Mesenchymal stem cell (in vitro differentiated cells and primary cell): Measurements from ENCODE around the gene HSD17B14.
"Not testable (repeated sequence)": the region's sequence is repeated elsewhere in the genome, so short reads cannot be mapped to it uniquely, and the experiment has no call there.

Source experiments
- DNase-seq: peaks from one replicate; pipeline ENCODE4 v3.0.0-alpha.2; 2013
- H2AFZ ChIP-seq: one replicate; pipeline ENCODE4 v1.6.1; 2013; ENCODE audit warnings: low read depth, mild to moderate bottlenecking, control low read depth, inconsistent platforms, low read length, moderate library complexity
- H2AK5ac ChIP-seq: 2 replicates; pipeline ENCODE4 v1.6.1; 2013; ENCODE audit warnings: low read length, moderate library complexity, mild to moderate bottlenecking, inconsistent platforms; ENCODE audit not compliant: severe bottlenecking
- H2BK120ac ChIP-seq: one replicate; pipeline ENCODE4 v1.6.1; 2013; ENCODE audit warnings: low read depth, mild to moderate bottlenecking, inconsistent platforms, low read length, moderate library complexity
- H2BK12ac ChIP-seq, 2 experiments: one replicate each; pipeline ENCODE4 v1.6.1; 2013; ENCODE audit warnings: inconsistent platforms in 2 of 2, low read length in 2 of 2, mild to moderate bottlenecking in 2 of 2, moderate library complexity in 2 of 2, control low read depth in 1 of 2
- H2BK15ac ChIP-seq: one replicate; pipeline ENCODE4 v1.6.1; 2013; ENCODE audit warnings: mild to moderate bottlenecking, low read depth, inconsistent platforms; ENCODE audit not compliant: poor library complexity, severe bottlenecking
- H2BK5ac ChIP-seq: 2 replicates; pipeline ENCODE4 v1.6.1; 2013; ENCODE audit warnings: low read depth, mild to moderate bottlenecking, low read length, control low read depth, inconsistent platforms; ENCODE audit not compliant: poor library complexity, severe bottlenecking
- H3K14ac ChIP-seq, 2 experiments: one replicate each; pipeline ENCODE4 v1.6.1; 2013; ENCODE audit warnings: inconsistent platforms in 2 of 2, low read length in 2 of 2, control low read depth in 1 of 2, mild to moderate bottlenecking in 1 of 2, moderate library complexity in 1 of 2
- H3K18ac ChIP-seq, 2 experiments: one replicate each; pipeline ENCODE4 v1.6.1; 2013; ENCODE audit warnings: inconsistent platforms in 2 of 2, low read length in 2 of 2, control low read depth in 1 of 2, low read depth in 1 of 2, mild to moderate bottlenecking in 1 of 2
- H3K23ac ChIP-seq, 2 experiments: one replicate each; pipeline ENCODE4 v1.6.1; 2013; ENCODE audit warnings: inconsistent platforms in 2 of 2, low read length in 2 of 2, mild to moderate bottlenecking in 2 of 2, moderate library complexity in 2 of 2, control low read depth in 1 of 2
- H3K27ac ChIP-seq: 2 replicates; pipeline ENCODE4 v1.5.1; 2013; ENCODE audit warnings: mild to moderate bottlenecking, moderate library complexity, low read length, control low read depth, inconsistent platforms; ENCODE audit not compliant: poor library complexity, severe bottlenecking
- H3K27me3 ChIP-seq, 2 experiments: 2 replicates each; pipeline versions ENCODE4 v1.6.1 to v1.7.0; 2013; ENCODE audit warnings: low read length in 2 of 2, mild to moderate bottlenecking in 2 of 2, moderate library complexity in 2 of 2, control low read depth in 1 of 2, inconsistent platforms in 1 of 2; ENCODE audit not compliant: control insufficient read depth in 1 of 2, insufficient read depth in 1 of 2
- H3K36me3 ChIP-seq, 2 experiments: 2 replicates each; pipeline versions ENCODE4 v1.6.1 to v1.7.0; 2013; ENCODE audit warnings: low read length in 2 of 2, control low read depth in 1 of 2, inconsistent platforms in 1 of 2, low read depth in 1 of 2, mild to moderate bottlenecking in 1 of 2; ENCODE audit not compliant: insufficient read depth in 2 of 2, control insufficient read depth in 1 of 2
- H3K4ac ChIP-seq, 2 experiments: one replicate each; pipeline ENCODE4 v1.6.1; 2013; ENCODE audit warnings: inconsistent platforms in 2 of 2, low read length in 2 of 2, mild to moderate bottlenecking in 2 of 2, moderate library complexity in 2 of 2, control low read depth in 1 of 2, low read depth in 1 of 2
- H3K4me1 ChIP-seq: 2 replicates; pipeline ENCODE4 v1.6.1; 2013; ENCODE audit warnings: low read depth, low read length, control low read depth; ENCODE audit not compliant: control insufficient read depth, insufficient read depth
- H3K4me2 ChIP-seq: 2 replicates; pipeline ENCODE4 v1.6.1; 2013; ENCODE audit warnings: low read length, mild to moderate bottlenecking, inconsistent platforms; ENCODE audit not compliant: poor library complexity, severe bottlenecking
- H3K4me3 ChIP-seq, 2 experiments: 2 replicates each; pipeline versions ENCODE4 v1.5.1 to v1.7.0; 2013; ENCODE audit warnings: low read length in 2 of 2, mild to moderate bottlenecking in 2 of 2, control low read depth in 1 of 2, low read depth in 1 of 2; ENCODE audit not compliant: insufficient read depth in 1 of 2
- H3K79me1 ChIP-seq: replicated peaks from 2 replicates; pipeline ENCODE4 v1.6.1; 2013; ENCODE audit warnings: mild to moderate bottlenecking, control low read depth, low read length, inconsistent platforms; ENCODE audit not compliant: poor library complexity, severe bottlenecking
- H3K9ac ChIP-seq: 2 replicates; pipeline ENCODE4 v1.7.0; 2013; ENCODE audit warnings: mild to moderate bottlenecking, low read length, moderate library complexity
- H3K9me3 ChIP-seq: 2 replicates; pipeline ENCODE4 v1.7.0; 2013; ENCODE audit warnings: mild to moderate bottlenecking, low read length; ENCODE audit not compliant: control insufficient read depth
- H4K8ac ChIP-seq: one replicate; pipeline ENCODE4 v1.6.1; 2013; ENCODE audit warnings: inconsistent platforms, mild to moderate bottlenecking, low read length, moderate library complexity
- H4K91ac ChIP-seq: one replicate; pipeline ENCODE4 v1.6.1; 2013; ENCODE audit warnings: mild to moderate bottlenecking, low read length, inconsistent platforms
- WGBS: methylation state at CpG from one replicate; pipeline ENCODE4 v1.1.7; 2013; ENCODE audit warnings: mixed read lengths; 5-methylcytosine and 5-hydroxymethylcytosine counted together

HSD17B14 gene

DNA sequence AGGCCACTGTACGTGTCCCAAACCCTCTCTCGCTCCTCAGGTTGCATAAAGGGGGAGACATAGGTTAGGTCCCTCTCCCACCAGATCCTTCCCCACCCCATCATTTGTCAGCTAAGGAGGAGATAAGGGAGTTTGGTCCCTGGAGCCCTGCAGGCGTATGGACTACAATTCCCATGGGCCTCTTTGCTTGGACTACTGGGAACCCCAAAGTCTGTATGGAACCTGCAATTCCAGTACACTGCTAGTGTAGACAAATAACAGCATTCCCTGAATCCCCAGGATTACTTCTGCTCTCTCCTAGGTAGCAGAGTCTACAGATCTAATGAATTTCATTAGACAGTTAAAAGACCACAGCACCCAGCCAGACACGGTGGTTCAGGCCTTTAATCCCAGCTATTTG lies 16.0 kb upstream of the HSD17B14 start:
- H3K27me3 ChIP-seq, result no peaks in the 10 kb centered on the region
- 96% methylated on average over 2 of the region's 4 CpGs for WGBS
- H3K4ac ChIP-seq, result no peak overlapping the region
- no peak overlapping the region for H3K14ac ChIP-seq
- H2BK120ac ChIP-seq, result no peak overlapping the region
- H3K4me3 ChIP-seq, result no peak overlapping the region
- no peak overlapping the region for H4K91ac ChIP-seq
- no peak for DNase-seq
- H3K18ac ChIP-seq, result no peak overlapping the region
- no peak overlapping the region for H2BK5ac ChIP-seq
- H3K9ac ChIP-seq, result no peak overlapping the region
- no peak overlapping the region for H3K27ac ChIP-seq
- H4K8ac ChIP-seq, result no peak overlapping the region
- peaks cover 10 to 62% of the 10 kb centered on the region in 2 experiments for H3K36me3 ChIP-seq
- H2BK12ac ChIP-seq, result no peak overlapping the region
- no peak overlapping the region for H2AFZ ChIP-seq
- no peaks in the 10 kb centered on the region for H3K4me1 ChIP-seq
- H2BK15ac ChIP-seq, result no peak overlapping the region
- H3K9me3 ChIP-seq, result no peaks in the 10 kb centered on the region
- H2AK5ac ChIP-seq, result no peak overlapping the region
- H3K4me2 ChIP-seq, result no peak overlapping the region
- H3K79me1 ChIP-seq, result no peaks in the 10 kb centered on the region
- no peak overlapping the region for H3K23ac ChIP-seq

DNA sequence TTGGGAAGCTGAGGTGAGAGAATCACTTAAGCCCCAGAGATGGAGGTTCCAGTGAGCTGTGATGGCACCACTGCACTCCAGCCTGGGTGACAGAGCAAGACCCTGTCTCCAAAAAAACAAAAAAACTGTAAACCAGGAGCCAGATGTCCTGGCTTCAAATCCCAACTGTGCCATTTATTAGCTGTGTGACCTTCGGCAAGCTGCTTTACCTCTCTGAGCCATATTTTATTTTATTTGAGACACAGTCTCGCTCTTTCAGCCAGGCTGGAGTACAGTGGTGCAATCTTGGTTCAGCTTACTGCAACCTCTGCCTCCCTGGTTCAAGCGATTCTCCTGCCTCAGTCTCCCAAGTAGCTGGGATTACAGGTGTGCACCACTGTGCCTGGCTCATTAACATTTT lies 10.4 kb upstream of the HSD17B14 start:
- not testable (repeated sequence) for H4K8ac ChIP-seq, H3K9ac ChIP-seq, H2AK5ac ChIP-seq, H3K23ac ChIP-seq, H3K27ac ChIP-seq, H2AFZ ChIP-seq, DNase-seq, H3K4ac ChIP-seq, H3K9me3 ChIP-seq, H4K91ac ChIP-seq, H2BK15ac ChIP-seq, H3K4me1 ChIP-seq, H3K79me1 ChIP-seq, H3K4me3 ChIP-seq, H3K18ac ChIP-seq, H2BK5ac ChIP-seq, H3K4me2 ChIP-seq, H2BK12ac ChIP-seq, H3K27me3 ChIP-seq, H2BK120ac ChIP-seq, H3K14ac ChIP-seq
- 93% methylated on average over 3 of the region's 3 CpGs for WGBS
- H3K36me3 ChIP-seq, result peaks cover 10 to 65% of the 10 kb centered on the region in 2 experiments

GRCh38 chr19:48845384-48845783 lies 9.1 kb upstream of the HSD17B14 start:
- Histone ChIP-seq H3K14ac (no peak overlapping the region), H3K9me3 (no peaks in the 10 kb centered on the region), H3K9ac (no peak overlapping the region), H4K91ac (no peak overlapping the region), H2BK15ac (no peak overlapping the region), H3K36me3 (peaks cover 14 to 60% of the 10 kb centered on the region in 2 experiments), H3K79me1 (no peaks in the 10 kb centered on the region), H2BK120ac (no peak overlapping the region), H2BK12ac (no peak overlapping the region), H3K4me3 (no peak overlapping the region), H3K27me3 (no peaks in the 10 kb centered on the region), H3K18ac (no peak overlapping the region), H2BK5ac (no peak overlapping the region), H2AFZ (no peak overlapping the region), H4K8ac (no peak overlapping the region), H3K27ac (no peak overlapping the region), H3K23ac (no peak overlapping the region), H2AK5ac (no peak overlapping the region), H3K4me2 (no peak overlapping the region), H3K4me1 (peaks cover 1% of the 10 kb centered on the region), H3K4ac (no peak overlapping the region)
- DNase-seq, result no peak
- 97% methylated on average over 11 of the region's 15 CpGs for WGBS

DNA sequence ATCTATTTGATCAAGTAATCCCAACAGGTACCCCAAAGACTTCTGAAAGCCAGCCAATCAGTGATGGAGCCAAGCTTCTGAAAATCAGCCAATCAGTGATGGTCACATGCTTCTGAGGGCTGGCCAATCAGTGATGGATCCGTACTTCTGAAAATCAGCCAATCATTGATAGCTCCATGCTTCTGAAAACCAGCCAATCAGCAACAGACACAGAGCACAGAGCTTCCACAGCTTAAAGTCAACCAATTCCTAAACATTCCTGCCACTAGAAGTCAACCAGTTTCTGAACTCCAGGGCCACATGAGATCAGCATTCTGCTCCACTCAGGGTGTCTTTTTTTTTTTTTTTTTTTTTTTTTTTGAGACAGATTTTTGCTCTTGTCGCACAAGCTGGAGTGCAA lies 8.2 kb upstream of the HSD17B14 start:
- H3K23ac ChIP-seq, result no peak overlapping the region
- H2BK12ac ChIP-seq, result no peak overlapping the region
- H3K4me3 ChIP-seq, result no peak overlapping the region
- H3K4ac ChIP-seq, result no peak overlapping the region
- H3K4me1 ChIP-seq, result peaks cover 1% of the 10 kb centered on the region
- no peak overlapping the region for H3K4me2 ChIP-seq
- no peak overlapping the region for H3K9ac ChIP-seq
- H2BK5ac ChIP-seq, result no peak overlapping the region
- no peak overlapping the region for H3K27ac ChIP-seq
- no peaks in the 10 kb centered on the region for H3K9me3 ChIP-seq
- no peaks in the 10 kb centered on the region for H3K27me3 ChIP-seq
- H3K14ac ChIP-seq, result no peak overlapping the region
- H3K79me1 ChIP-seq, result no peaks in the 10 kb centered on the region
- H2BK15ac ChIP-seq, result no peak overlapping the region
- no peak overlapping the region for H2AFZ ChIP-seq
- H3K18ac ChIP-seq, result no peak overlapping the region
- peaks cover 14 to 57% of the 10 kb centered on the region in 2 experiments for H3K36me3 ChIP-seq
- H2AK5ac ChIP-seq, result no peak overlapping the region
- H4K91ac ChIP-seq, result no peak overlapping the region
- DNase-seq, result peak; percentile 83
- H2BK120ac ChIP-seq, result no peak overlapping the region
- no peak overlapping the region for H4K8ac ChIP-seq
- 91% methylated on average over 2 of the region's 2 CpGs for WGBS
